Ascending aorta (tissue), 2 donors: ENCODE results near the gene DNAH14. TPM values are rescaled to one million over a fixed set of nuclear protein-coding genes. Genes with fewer than 3 reads are reported as not detected.
"Not testable (repeated sequence)": the region's sequence is repeated elsewhere in the genome, so short reads cannot be mapped to it uniquely, and the experiment has no call there.

ENCODE experiments used
- DNase-seq, 2 donors: peaks; one replicate each; pipeline ENCODE4 v3.0.0-alpha.2; 2019; ENCODE audit warnings: low spot score in 2 of 2
- H3K27ac ChIP-seq, 2 donors: fragments of 200-600 bp; sonication (generic); one replicate each; pipeline ENCODE4 v1.5.1; 2016 to 2017; ENCODE audit warnings: mild to moderate bottlenecking in 1 of 2
- H3K27me3 ChIP-seq: fragments of 200-600 bp; sonication (generic); one replicate; pipeline ENCODE4 v1.5.1; 2017
- H3K36me3 ChIP-seq, 2 donors: fragments of 200-600 bp; sonication (generic); one replicate each; pipeline ENCODE4 v1.5.1; 2016
- H3K4me1 ChIP-seq, 2 donors: fragments of 200-600 bp; sonication (generic); one replicate each; pipeline ENCODE4 v1.5.1; 2016 to 2017; ENCODE audit warnings: mild to moderate bottlenecking in 1 of 2
- H3K4me3 ChIP-seq, 2 donors: fragments of 200-600 bp; sonication (generic); one replicate each; pipeline ENCODE4 v1.5.1; 2016 to 2017; ENCODE audit warnings: mild to moderate bottlenecking in 1 of 2
- H3K9me3 ChIP-seq, 2 donors: fragments of 200-600 bp; sonication (generic); one replicate each; pipeline ENCODE4 v1.5.1; 2016
- intact Hi-C: fragments of 100-400 bp; cut with DNase I; formaldehyde crosslinking; loops from one replicate; pipeline ENCODE4 v1.15.1; 2023
- total RNA-seq: library from RNA; depleted of rRNA; stranded (reverse); fragments of >200 nt; gene quantifications from one replicate; pipeline ENCODE4 v1.1.0, GENCODE V29; 2016
- TF ChIP-seq, protein P1 (sequence below), 3 experiments: fragments of 200-600 bp in 2 of 3; fragments of 450-650 bp in 1 of 3; sonication (generic) in 2 of 3; IDR thresholded peaks; one replicate each; pipeline ENCODE4 v1.5.1; 2016 to 2019; ENCODE audit warnings: antibody characterized with exemption in 3 of 3, mild to moderate bottlenecking in 1 of 3, moderate library complexity in 1 of 3

Gene DNAH14
- total RNA-seq, 1 donor from 2014 or later: 1.4 TPM

DNA sequence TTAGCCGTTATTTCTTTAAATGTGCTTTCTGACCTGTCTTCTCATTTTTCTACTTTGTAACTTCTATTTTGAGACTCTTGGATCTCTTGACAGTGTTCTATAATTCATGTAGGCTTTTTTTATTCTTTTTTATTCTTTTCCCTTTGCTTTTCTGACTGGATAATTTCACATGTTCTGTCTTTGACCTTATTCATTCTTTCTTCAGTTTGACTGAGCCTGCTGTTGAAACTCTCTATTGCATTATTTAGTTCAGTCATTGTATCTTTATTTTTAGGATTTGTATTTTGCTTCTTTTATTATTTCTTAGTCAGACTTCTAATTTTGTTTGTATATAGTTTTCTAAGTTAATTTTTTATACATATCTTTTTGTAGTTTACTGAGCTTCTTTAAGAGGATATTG is 66.1 kb downstream of the DNAH14 start:
- no peak overlapping the region for H3K27ac ChIP-seq
- TF ChIP-seq, protein P1, sequence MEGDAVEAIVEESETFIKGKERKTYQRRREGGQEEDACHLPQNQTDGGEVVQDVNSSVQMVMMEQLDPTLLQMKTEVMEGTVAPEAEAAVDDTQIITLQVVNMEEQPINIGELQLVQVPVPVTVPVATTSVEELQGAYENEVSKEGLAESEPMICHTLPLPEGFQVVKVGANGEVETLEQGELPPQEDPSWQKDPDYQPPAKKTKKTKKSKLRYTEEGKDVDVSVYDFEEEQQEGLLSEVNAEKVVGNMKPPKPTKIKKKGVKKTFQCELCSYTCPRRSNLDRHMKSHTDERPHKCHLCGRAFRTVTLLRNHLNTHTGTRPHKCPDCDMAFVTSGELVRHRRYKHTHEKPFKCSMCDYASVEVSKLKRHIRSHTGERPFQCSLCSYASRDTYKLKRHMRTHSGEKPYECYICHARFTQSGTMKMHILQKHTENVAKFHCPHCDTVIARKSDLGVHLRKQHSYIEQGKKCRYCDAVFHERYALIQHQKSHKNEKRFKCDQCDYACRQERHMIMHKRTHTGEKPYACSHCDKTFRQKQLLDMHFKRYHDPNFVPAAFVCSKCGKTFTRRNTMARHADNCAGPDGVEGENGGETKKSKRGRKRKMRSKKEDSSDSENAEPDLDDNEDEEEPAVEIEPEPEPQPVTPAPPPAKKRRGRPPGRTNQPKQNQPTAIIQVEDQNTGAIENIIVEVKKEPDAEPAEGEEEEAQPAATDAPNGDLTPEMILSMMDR (IDR thresholded peaks at IDR 0.05): no peak
- intact Hi-C loops: no loop called here

DNA sequence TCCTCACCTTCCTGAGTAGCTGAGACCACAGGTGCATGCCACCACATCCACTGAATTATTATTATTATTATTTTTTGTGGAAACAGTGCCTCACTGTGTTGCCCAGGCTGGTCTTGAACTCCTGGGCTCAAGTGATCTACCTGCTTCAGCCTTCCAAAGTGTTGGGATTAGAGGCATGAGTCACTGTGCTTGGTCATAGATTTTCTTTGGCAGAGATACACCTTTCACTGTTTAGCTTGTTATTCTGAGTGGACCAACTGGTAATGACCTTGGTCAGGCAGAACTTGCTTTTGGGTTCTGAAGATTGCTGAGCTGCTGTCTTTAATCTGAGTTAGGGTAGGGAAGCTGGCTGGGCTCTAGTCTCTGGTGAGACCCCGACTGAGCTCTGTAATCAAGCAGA is 66.8 kb downstream of the DNAH14 start:
- intact Hi-C loops: no loop called here
- no peak overlapping the region for H3K27ac ChIP-seq
- TF ChIP-seq, protein P1 (IDR thresholded peaks at IDR 0.05): no peak
- no peaks in the 10 kb centered on the region for H3K4me1 ChIP-seq
- peaks cover 4 to 16% of the 10 kb centered on the region in 2 donors for H3K9me3 ChIP-seq
- no peaks in the 10 kb centered on the region for H3K27me3 ChIP-seq
- no peak overlapping the region for H3K4me3 ChIP-seq
- no peak for DNase-seq
- H3K36me3 ChIP-seq: no peaks in the 10 kb centered on the region

More for the DNA sequence above, 66.1 kb downstream of the DNAH14 start:
- no peaks in the 10 kb centered on the region for H3K4me1 ChIP-seq
- no peak overlapping the region for H3K4me3 ChIP-seq
- no peaks in the 10 kb centered on the region for H3K27me3 ChIP-seq
- peaks cover 4 to 16% of the 10 kb centered on the region in 2 donors for H3K9me3 ChIP-seq
- no peaks in the 10 kb centered on the region for H3K36me3 ChIP-seq
- DNase-seq: no peak

DNA sequence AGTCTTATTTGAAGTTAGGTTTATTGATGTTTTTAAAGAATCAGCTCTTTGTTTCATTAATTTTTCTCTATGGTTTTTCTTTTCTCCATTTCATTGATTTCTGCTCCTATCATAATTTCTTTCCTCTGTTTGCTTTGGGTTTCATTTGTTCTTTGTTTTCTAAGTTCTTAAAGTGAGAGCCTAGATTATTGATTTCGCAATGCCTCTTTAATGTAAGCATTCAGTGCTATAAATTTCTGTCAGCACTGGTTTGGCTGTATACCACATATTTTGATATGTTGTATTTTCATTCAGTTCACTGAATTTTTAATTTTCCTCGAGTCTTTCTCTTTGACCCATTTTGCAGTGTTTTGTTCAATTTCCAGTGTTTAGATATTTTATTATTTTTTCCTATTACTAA is 68.7 kb downstream of the DNAH14 start:
- no peaks in the 10 kb centered on the region for H3K4me1 ChIP-seq
- no peak overlapping the region for H3K4me3 ChIP-seq
- H3K27ac ChIP-seq: no peak overlapping the region
- DNase-seq: no peak
- no peaks in the 10 kb centered on the region for H3K27me3 ChIP-seq
- intact Hi-C loops: no loop called here
- no peaks in the 10 kb centered on the region for H3K36me3 ChIP-seq
- H3K9me3 ChIP-seq: peaks cover 4 to 16% of the 10 kb centered on the region in 2 donors
- TF ChIP-seq, protein P1 (IDR thresholded peaks at IDR 0.05): no peak

DNA sequence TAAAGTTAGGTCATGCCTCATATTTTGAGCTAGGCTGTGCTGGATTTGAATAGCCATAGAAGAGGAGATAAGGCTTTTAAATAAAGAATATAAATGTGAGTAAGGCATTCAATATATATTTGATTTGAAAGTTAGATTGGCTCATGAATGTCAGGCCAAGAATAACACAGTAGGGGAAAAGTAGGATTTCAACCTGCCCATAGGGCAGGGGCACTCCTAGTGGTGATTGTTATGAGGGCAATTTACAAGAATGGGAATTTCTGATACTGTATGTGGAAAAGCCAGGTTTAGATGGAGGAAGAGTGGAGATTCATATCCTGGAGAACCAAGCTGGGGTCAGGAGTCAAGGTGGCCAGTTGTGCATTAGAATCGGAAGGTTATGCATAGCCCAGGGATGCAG is 74.9 kb downstream of the DNAH14 start:
- DNase-seq: no peak

DNA sequence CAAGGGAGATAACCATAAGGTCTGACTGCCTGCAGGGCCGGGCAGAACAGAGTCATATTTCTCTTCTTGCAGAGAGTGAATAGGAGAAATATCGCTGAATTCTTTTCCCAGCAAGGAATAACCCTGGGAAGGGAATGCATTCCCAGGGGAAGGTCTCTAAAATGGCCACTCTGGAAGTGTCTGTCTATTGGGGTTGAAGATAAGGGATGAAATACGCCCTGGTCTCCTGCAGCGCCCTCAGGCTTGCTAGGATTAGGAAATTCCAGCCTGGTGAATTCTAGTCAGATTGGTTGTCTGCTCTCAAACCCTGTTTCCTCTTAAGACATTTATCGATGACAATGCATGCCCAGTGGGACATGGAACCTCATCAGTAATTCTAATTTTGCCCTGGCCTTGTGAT is 76.9 kb downstream of the DNAH14 start:
- H3K9me3 ChIP-seq, DNase-seq, intact Hi-C loops: not testable (repeated sequence)

More for the DNA sequence above, 74.9 kb downstream of the DNAH14 start:
- H3K27me3 ChIP-seq: no peaks in the 10 kb centered on the region
- no peak overlapping the region for H3K4me3 ChIP-seq
- no peak overlapping the region for H3K27ac ChIP-seq
- H3K9me3 ChIP-seq: peaks cover 0 to 4% of the 10 kb centered on the region in 2 donors
- intact Hi-C loops: no loop called here
- H3K4me1 ChIP-seq: no peaks in the 10 kb centered on the region
- H3K36me3 ChIP-seq: no peaks in the 10 kb centered on the region
- TF ChIP-seq, protein P1 (IDR thresholded peaks at IDR 0.05): no peak

DNA sequence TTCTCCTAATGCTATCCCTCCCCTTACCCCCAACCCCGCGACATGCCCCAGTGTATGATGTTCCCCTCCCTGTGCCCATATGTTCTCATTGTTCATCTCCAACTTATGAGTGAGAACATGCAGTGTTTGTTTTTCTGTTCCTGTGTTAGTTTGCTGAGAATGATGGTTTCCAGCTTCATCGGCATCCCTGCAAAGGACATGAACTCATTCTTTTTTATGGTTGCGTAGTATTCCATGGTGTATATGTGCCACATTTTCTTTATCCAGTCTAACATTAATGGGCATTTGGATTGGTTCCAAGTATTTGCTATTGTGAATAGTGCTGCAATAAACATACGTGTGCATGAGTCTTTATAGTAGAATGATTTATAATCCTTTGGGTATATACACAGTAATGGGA is 78.6 kb downstream of the DNAH14 start:
- H3K27me3 ChIP-seq, H3K4me3 ChIP-seq, intact Hi-C loops, H3K9me3 ChIP-seq, H3K36me3 ChIP-seq, H3K27ac ChIP-seq, DNase-seq, H3K4me1 ChIP-seq: not testable (repeated sequence)

More for the DNA sequence above, 76.9 kb downstream of the DNAH14 start:
- H3K36me3 ChIP-seq, H3K4me1 ChIP-seq, H3K27me3 ChIP-seq, H3K4me3 ChIP-seq, H3K27ac ChIP-seq: not testable (repeated sequence)

DNA sequence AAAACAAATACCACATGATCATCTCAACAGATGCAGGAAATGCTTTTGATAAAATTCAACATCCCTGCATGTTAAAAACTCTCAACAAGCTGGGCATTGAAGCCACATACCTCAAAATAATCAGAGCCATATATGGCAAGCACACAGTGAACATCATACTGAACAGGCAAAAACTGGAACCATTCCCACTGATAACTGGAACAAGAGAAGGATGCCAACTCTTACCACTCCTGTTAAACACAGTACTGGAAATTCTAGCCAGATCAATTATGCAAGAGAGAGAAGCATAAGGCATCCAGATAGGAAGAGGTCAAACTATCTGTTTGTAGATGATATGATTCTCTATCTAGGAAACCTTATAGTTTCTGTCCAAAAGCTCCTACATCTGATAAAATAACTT is 91.6 kb downstream of the DNAH14 start:
- Histone ChIP-seq H3K27me3 (no peaks in the 10 kb centered on the region), H3K36me3 (no peaks in the 10 kb centered on the region), H3K4me3 (no peak overlapping the region), H3K27ac (no peak overlapping the region), H3K9me3 (peaks cover 0 to 3% of the 10 kb centered on the region in 2 donors), H3K4me1 (no peaks in the 10 kb centered on the region)
- TF ChIP-seq, protein P1 (IDR thresholded peaks at IDR 0.05): no peak
- intact Hi-C loops: no loop called here
- no peak for DNase-seq
